Dermis blood vessel endothelial cell (primary cell): Measurements from ENCODE around the gene GRAMD2A. TPM values are rescaled to one million over a fixed set of nuclear protein-coding genes. Genes with fewer than 3 reads are reported as not detected.
A peak's percentile ranks its signal among the peaks of the same experiment; 100 is the strongest.
"Not testable (repeated sequence)": the region's sequence is repeated elsewhere in the genome, so short reads cannot be mapped to it uniquely, and the experiment has no call there.

Source experiments
- DNase-seq: peaks from one replicate; pipeline ENCODE4 v3.0.0; 2010
- total RNA-seq: library from RNA; depleted of rRNA; stranded (reverse); fragments of >200 nt; gene quantifications from 2 replicates; pipeline ENCODE4 v1.2.3, GENCODE V29; 2014

The GRAMD2A gene
- total RNA-seq, 1 donor from 2014 or later = 0.17 TPM

GRCh38 chr15:72183781-72184164, 13.8 kb downstream of the GRAMD2A start:
- no peak for DNase-seq

DNA sequence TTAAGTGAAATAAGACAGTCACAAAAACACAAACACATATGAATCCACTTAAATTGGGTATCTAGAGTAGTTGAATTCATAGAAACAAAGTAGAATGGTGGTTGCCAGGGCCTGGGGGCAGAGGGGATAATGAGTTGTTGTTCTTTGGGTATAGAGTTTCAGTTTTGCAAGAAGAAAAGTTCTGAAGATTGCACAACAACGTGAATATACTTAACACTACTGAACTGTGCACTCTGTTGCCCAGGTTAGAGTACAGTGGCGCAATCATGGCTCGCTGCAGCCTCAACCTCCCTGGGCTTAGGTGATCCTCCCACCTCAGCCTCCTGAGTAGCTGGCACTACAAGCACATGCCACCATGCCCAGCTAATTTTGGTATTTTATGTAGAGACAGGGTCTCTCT, 14.9 kb downstream of the GRAMD2A start:
- DNase-seq = no peak

GRCh38 chr15:72182244-72182643, 15.3 kb downstream of the GRAMD2A start:
- DNase-seq = no peak

DNA sequence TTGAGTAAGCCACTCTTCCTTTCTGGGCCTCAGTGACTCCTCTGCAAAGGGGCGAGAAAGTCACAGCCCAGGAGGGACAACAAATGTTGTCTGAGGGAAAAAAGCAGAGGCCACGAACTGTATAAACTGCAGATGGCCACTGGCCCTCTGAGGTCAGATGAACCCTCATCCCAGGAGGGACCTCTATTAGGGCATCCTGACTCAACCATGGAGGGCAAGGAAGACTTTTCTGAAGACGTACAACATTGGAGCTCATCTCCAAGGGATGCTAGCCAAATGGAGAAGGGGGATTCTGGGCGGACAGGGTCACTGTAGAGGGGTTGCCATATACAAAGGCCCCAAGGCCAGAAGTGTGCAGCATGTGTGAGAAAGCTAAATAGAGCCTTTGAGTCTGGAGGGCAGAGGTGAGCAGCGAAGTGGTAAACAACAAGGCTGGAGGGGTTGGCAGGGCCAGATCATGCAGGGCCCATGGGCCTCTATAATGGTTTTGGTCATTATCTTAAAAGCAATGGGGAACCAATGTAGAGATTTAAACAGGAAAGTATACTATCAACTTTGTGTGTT, 16.7 kb downstream of the GRAMD2A start:
- DNase-seq = no peak

DNA sequence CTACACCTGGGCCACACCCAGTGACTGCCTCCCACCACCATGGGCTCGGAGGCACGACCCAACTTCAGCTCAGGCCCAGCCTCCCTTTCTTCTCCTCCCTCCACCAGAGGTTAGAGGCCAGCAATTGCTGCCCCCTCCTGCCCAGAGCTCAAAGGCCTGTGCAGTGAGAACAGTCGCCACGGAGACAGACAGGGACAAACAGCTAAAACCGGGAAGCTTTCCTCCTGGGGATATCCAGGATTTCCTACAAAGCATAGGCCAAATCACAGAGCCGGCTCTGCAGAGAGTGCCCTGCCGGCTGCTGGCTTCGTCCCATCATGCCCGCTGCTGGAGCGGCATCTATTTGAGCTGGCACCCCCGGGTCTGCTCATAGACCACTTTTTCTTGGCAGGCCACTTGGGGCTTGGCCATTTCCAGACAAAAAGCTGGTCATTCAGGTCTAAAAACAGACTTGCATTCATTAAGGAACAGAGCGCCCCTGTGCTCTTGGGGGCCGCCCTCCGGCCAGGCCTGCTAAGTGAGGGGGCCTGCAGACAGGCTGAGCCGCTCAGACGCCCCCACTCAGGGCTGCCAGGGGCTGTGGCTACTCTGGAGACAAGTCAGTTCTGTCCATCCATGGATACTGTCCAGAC, 17.5 kb downstream of the GRAMD2A start:
- DNase-seq = peak; percentile 69

DNA sequence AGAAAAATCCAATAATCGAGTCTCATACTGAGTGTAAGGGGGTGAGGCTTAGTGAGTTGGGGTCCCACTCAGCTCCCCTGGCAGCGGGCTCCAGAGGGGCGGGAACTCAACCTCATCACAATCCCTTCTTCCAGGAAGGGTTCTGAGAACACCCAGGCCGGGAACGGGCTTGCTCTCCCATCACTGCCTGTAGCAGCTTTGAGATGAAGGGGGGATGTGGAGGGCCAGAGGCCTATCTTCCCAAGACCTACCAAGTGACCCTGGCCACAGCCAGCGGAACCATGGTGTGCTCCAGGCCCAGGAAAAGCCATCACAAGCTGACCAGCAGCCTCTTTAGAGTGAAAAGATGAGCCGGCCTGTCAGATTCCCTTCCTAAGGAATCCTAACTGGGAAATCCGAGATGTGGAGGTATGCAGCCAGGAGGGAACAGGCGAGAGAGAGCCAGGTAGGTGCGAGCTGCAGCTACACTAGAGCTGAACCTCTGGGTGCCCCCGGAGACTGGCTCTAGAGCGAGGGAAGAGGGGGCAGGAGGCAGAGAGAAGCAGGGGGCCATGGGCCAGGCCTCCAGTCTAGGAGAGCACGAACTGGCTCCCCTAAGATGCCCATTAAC, 18.5 kb downstream of the GRAMD2A start:
- DNase-seq = no peak

- DNase-seq = no peak
Measured at GRCh38 chr15:72176743-72177142, 20.8 kb downstream of the GRAMD2A start.

DNA sequence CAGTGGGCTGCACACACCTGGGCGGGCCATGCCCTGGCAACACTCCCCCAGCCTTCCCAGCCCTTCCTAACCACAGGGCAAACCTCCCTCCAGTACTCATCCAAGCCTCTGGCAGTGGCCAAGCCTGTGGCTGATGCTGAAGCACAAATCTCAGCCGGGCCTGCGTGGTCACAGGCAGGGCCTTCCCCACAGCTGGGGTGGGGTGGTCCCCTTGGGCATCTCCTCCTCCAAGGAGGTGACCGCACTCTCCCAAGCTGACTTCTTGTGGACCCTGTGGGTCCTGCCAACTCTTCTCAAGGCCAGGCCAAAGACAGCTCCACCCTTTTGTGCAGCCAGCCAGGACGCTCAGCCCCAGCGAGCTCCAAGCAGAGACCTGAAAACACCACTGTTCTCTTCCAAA, 21.4 kb downstream of the GRAMD2A start:
- no peak for DNase-seq

- DNase-seq = no peak
Measured at GRCh38 chr15:72175186-72176044, 22.2 kb downstream of the GRAMD2A start.

- DNase-seq = no peak
Measured at GRCh38 chr15:72174551-72175165, 22.9 kb downstream of the GRAMD2A start.

GRCh38 chr15:72173864-72174550, 23.6 kb downstream of the GRAMD2A start:
- no peak for DNase-seq

DNA sequence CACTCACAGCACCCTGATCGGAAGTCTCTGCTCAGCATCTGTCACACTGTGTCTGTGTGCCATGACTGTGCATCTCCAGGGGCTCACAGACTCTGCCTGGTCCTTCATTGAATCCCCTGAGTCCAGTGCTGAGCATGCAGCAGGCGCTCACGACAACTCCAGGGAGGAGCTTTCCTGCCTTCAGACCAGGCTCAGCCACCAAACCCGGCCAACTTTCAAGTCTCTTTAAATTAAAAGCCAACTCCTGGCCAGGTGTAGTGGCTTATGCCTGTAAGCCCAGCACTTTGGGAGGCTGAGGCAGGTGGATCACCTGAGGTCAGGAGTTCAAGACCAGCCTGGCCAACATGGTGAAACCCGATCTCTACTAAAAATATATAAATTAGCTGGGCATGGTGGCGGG, 24.2 kb downstream of the GRAMD2A start:
- no peak for DNase-seq

GRCh38 chr15:72172796-72173195, 24.8 kb downstream of the GRAMD2A start:
- no peak for DNase-seq

DNA sequence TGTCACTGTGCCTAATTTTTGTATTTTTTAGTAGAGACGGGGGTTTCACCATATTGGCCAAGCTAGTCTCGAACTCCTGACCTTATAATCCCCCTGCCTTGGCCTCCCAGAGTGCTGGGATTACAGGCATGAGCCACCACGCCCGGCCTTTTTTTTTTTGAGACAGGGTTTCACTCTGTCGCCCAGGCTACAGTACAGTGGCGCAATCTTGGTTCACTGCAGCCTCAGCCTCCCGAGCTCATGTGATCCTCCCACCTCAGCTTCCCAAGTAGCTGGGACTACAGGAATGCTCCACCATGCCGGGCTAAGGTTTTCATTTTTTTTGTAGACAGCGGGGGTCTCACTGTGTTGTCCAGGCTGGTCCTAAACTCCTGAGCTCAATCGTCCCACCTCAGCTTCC, 25.6 kb downstream of the GRAMD2A start:
- DNase-seq = not testable (repeated sequence)

DNA sequence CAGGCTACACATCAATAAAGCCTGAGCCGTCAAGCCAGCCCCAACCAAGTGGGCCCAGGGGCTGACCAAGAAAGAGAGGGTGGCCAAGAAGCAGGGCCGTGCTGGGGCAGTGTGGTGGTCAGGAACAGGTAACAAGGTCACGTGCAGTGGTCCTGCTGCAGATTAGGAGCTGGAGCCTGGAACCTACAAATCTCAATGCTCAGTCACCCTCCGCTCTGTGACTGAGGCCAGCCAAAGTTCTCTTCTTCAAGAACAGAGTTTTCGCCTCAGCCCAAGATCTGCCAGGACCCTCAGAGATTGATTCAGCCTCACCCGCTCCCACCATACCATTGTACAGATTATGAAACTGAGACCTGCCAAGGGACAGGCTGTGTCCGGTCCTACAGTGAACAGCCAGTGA, 26.9 kb downstream of the GRAMD2A start:
- DNase-seq = no peak

DNA sequence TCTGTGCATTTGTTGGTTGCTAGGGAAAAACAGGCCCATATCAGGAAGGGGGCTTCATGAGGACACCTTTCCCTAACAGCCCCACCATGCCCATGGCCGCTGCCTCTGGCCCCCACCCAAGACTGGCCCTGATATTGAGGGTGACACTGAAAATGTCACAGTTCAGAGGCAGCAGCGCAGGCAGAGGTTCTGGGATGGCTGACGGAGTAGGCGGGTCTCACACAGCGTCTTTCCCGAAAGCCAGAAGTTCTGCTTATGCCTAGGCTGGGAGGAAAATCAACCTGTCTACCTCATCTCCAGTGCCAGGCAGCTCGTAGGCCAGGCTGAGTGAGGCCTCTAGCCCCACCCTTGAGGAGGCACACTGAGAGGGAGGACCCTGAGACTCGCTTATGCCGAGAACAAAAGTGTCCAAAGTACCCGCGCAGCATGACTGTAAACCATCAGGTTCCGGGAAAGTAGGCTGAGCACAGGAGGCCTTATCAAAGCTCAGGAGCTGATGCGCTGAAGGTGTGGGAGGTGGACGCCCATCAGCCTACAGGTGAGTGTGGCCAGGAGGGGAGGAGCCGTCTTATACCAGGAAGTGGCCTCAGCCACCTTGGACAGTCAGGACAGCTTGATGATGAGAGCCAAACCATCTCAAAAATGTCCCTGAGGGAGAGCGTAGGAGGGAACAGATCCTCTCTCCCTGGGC, 27.5 kb downstream of the GRAMD2A start:
- DNase-seq = no peak

GRCh38 chr15:72169236-72169920, 28.2 kb downstream of the GRAMD2A start:
- no peak for DNase-seq

DNA sequence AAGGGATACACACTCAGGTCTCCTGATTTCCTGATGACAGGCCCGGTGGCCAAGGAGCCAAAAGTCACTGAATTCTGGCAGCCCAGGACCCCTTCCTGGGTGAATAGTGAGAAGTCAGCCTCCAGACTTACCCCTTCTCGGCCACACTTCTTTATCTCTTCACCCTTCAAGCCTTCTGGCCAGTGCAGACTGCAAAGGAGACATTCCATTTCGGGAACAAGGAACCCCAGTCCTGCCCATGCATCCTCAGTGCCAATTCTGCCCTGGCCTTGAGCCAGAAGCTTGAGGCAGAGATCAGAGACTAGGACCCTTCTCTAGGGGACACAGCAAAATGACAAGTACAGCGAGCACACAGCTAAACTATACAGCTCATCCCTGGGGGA, 28.8 kb downstream of the GRAMD2A start:
- no peak for DNase-seq

- DNase-seq = no peak
Measured at GRCh38 chr15:72168131-72168807, 29.3 kb downstream of the GRAMD2A start.

GRCh38 chr15:72167445-72167844, 30.1 kb downstream of the GRAMD2A start:
- no peak for DNase-seq
